IMR-90 (cell line): Measurements from ENCODE around the gene NDOR1.

ENCODE experiments used
- POLR2A ChIP-seq: IDR thresholded peaks from 2 replicates; pipeline ENCODE4 v1.6.1; 2012; ENCODE audit warnings: mild to moderate bottlenecking, low read depth, low read length
- TF ChIP-seq, protein P1 (sequence below): fragments of 150-350 bp; IDR thresholded peaks from 2 replicates; pipeline ENCODE4 v1.6.1; 2017; ENCODE audit warnings: mild to moderate bottlenecking, antibody characterized with exemption, low read length, low read depth
- TF ChIP-seq, protein P2 (sequence below): conservative IDR thresholded peaks from 2 replicates; pipeline ENCODE4 v1.5.1; 2012; ENCODE audit warnings: mild to moderate bottlenecking, low read depth, low read length, improper control_type of control experiment

DNA sequence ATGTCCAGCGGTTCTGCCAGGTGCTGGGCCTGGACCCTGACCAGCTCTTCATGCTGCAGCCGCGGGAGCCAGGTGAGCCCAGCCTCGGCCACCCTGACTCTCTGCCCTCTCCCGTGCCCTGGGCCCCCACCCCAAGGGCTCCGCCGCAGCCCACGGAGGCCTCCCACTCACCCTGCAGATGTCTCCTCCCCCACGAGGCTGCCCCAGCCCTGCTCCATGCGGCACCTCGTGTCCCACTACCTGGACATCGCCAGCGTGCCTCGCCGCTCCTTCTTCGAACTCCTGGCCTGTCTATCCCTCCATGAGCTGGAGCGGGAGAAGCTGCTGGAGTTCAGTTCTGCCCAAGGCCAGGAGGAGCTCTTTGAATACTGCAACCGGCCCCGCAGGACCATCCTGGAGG, 9.1 kb downstream of the NDOR1 start:
- TF ChIP-seq, protein P1, sequence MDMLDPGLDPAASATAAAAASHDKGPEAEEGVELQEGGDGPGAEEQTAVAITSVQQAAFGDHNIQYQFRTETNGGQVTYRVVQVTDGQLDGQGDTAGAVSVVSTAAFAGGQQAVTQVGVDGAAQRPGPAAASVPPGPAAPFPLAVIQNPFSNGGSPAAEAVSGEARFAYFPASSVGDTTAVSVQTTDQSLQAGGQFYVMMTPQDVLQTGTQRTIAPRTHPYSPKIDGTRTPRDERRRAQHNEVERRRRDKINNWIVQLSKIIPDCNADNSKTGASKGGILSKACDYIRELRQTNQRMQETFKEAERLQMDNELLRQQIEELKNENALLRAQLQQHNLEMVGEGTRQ = no peak
- TF ChIP-seq, protein P2, sequence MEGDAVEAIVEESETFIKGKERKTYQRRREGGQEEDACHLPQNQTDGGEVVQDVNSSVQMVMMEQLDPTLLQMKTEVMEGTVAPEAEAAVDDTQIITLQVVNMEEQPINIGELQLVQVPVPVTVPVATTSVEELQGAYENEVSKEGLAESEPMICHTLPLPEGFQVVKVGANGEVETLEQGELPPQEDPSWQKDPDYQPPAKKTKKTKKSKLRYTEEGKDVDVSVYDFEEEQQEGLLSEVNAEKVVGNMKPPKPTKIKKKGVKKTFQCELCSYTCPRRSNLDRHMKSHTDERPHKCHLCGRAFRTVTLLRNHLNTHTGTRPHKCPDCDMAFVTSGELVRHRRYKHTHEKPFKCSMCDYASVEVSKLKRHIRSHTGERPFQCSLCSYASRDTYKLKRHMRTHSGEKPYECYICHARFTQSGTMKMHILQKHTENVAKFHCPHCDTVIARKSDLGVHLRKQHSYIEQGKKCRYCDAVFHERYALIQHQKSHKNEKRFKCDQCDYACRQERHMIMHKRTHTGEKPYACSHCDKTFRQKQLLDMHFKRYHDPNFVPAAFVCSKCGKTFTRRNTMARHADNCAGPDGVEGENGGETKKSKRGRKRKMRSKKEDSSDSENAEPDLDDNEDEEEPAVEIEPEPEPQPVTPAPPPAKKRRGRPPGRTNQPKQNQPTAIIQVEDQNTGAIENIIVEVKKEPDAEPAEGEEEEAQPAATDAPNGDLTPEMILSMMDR = no peak
- TF ChIP-seq POLR2A = no peak
